ENCODE measurements around the gene CHRM2. TPM values are rescaled to one million over a fixed set of nuclear protein-coding genes. Genes with fewer than 3 reads are reported as not detected.

Gene CHRM2
- polyA plus RNA-seq, 1 of the 3 experiments (the other 2 are of a cell fraction), result 0.23 TPM

DNA sequence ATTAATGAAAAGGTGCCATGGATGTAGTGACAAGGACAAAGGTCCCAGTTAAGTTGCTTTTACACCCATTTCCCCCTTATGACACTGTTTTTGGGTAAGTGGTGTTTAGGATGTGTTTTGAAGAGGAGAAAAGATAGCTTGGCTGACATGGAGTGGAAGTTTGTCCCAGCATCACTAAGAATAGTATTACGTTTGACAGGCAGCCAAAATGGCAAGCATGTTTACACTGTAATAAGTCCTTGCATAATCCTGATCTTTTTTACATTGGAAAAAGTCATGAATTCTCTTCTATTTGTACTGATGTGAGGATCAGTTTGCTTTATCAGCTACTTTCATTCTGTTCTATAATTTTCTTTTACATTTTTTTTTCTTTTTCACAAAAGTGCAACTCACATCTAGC is 137.8 kb downstream of the CHRM2 start:
- no peak overlapping the region for H3K27ac ChIP-seq (ENCODE audit: low read depth in 2 of 2, low read length in 1 of 2)
- ChIA-PET POLR2A (no interaction called here), CTCF (no interaction called here)
- H3K79me2 ChIP-seq (ENCODE audit: insufficient read depth), result no peaks in the 10 kb centered on the region
- no peak for TF ChIP-seq RFX5 (IDR thresholded peaks at IDR 0.05; ENCODE audit: low read length)
- TF ChIP-seq SIN3A (IDR thresholded peaks at IDR 0.05; ENCODE audit: borderline replicate concordance, low read depth, low read length), result no peak
- TF ChIP-seq EP300 (IDR thresholded peaks at IDR 0.05; ENCODE audit: borderline replicate concordance in 1 of 2, low read depth in 1 of 2, low read length in 1 of 2), result no peak
- no peak for TF ChIP-seq RAD21 (IDR thresholded peaks at IDR 0.05; ENCODE audit: low read length)
- no peaks in the 10 kb centered on the region for H3K36me3 ChIP-seq (replicated peaks in 1 of 2; ENCODE audit: control insufficient read depth in 1 of 2, insufficient read depth in 2 of 2, low read length in 1 of 2)
- no peaks in the 10 kb centered on the region for H3K9me2 ChIP-seq
- no peaks in the 10 kb centered on the region for H4K20me1 ChIP-seq (ENCODE audit: insufficient read depth)
- 26% methylated on average over 1 of the region's 1 CpG for WGBS (ENCODE audit: low lambda C conversion rate)
- H3K9me3 ChIP-seq, result no peaks in the 10 kb centered on the region
- peaks cover 0 to 4% of the 10 kb centered on the region in 2 experiments; a peak in 2 of 4 replicates for H3K4me1 ChIP-seq (ENCODE audit: control insufficient read depth in 1 of 2, insufficient read depth in 2 of 2, low read depth in 1 of 2, low read length in 1 of 2)
- no peak overlapping the region for H3K4me3 ChIP-seq (ENCODE audit: low read depth in 2 of 2, low read length in 1 of 2)
- H3K27me3 ChIP-seq (ENCODE audit: insufficient read depth), result no peaks in the 10 kb centered on the region
- H3F3A ChIP-seq (replicated peaks; ENCODE audit: insufficient read depth), result no peaks in the 10 kb centered on the region
- no peak for DNase-seq
- no peak overlapping the region for H2AFZ ChIP-seq (ENCODE audit: low read depth)
- no peak overlapping the region for H3K4me2 ChIP-seq
- H3K9ac ChIP-seq, result no peak overlapping the region

DNA sequence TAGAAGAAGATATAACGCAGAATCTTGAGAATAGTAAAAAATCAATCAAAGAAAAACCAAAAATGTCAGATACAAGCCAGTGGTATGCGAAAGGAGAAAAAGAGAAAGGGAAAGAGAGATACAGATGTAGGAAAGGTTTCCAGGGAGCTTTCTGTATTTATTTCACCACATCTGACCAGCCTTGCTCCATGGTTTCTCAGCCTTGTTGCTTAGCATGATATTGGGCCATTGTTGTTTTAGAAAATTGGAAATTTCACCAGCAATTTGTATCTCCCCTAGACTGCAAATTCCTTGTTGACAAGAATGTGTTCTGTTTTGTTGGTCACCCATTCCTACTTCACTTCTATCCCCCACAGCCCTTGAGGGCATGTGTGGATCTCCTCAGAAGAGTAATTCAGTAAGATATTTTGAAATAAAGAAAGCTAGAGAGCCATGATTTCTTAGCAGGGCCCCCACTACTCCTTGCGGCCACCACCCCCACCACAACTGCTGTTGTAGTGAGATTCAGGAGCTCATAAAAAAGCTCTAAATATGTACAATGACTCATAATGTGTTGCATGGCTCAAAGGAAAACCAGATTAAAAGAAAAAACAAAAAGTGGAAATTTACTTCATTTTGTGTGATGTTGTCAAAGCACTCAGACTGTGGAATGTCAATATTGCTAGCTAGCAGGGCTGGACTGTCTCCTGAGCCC is 138.7 kb downstream of the CHRM2 start:
- Histone ChIP-seq H3K9me3 (no peaks in the 10 kb centered on the region), H3K27ac (ENCODE audit: low read depth in 2 of 2, low read length in 1 of 2) (no peak overlapping the region), H2AFZ (ENCODE audit: low read depth) (no peak overlapping the region), H3K9ac (no peak overlapping the region), H3K4me1 (ENCODE audit: control insufficient read depth in 1 of 2, insufficient read depth in 2 of 2, low read depth in 1 of 2, low read length in 1 of 2) (peaks cover 0 to 4% of the 10 kb centered on the region in 2 experiments; a peak in 2 of 4 replicates), H3K9me2 (no peaks in the 10 kb centered on the region), H3K4me3 (ENCODE audit: low read depth in 2 of 2, low read length in 1 of 2) (no peak overlapping the region), H3K4me2 (no peak overlapping the region), H3F3A (replicated peaks; ENCODE audit: insufficient read depth) (no peaks in the 10 kb centered on the region), H3K79me2 (ENCODE audit: insufficient read depth) (no peaks in the 10 kb centered on the region), H3K27me3 (ENCODE audit: insufficient read depth) (no peaks in the 10 kb centered on the region), H3K36me3 (replicated peaks in 1 of 2; ENCODE audit: control insufficient read depth in 1 of 2, insufficient read depth in 2 of 2, low read length in 1 of 2) (no peaks in the 10 kb centered on the region), H4K20me1 (ENCODE audit: insufficient read depth) (no peaks in the 10 kb centered on the region)
- 37% methylated on average over 3 of the region's 3 CpGs for WGBS (ENCODE audit: low lambda C conversion rate)
- no peak for TF ChIP-seq EZH2phosphoT487 (IDR thresholded peaks at IDR 0.05; ENCODE audit: borderline replicate concordance, low read depth)
- no peak for TF ChIP-seq SMC3 (IDR thresholded peaks at IDR 0.05; ENCODE audit: low read depth, low read length)
- no peak for TF ChIP-seq ZBTB33 (IDR thresholded peaks at IDR 0.05; ENCODE audit: borderline replicate concordance, low read depth)
- no peak for TF ChIP-seq NRF1 (IDR thresholded peaks at IDR 0.05; ENCODE audit: low read depth, low read length)
- no peak for TF ChIP-seq FOXJ3 (CRISPR knock-in tag; IDR thresholded peaks at IDR 0.05)
- TF ChIP-seq RCOR1 (IDR thresholded peaks at IDR 0.05; ENCODE audit: low read length), result no peak
- no peak for DNase-seq
- ChIA-PET POLR2A (no interaction called here), CTCF (interaction anchor here (0.6 kb wide), 1 partner anchor 10 kb away, joined by 3 read pairs; no protein-coding TSS in a partner anchor)
